Right atrium auricular region (tissue), 2 donors: ENCODE results near the gene LANCL3. TPM values are rescaled to one million over a fixed set of nuclear protein-coding genes. Genes with fewer than 3 reads are reported as not detected.

Source experiments
- DNase-seq: peaks from one replicate; pipeline ENCODE4 v3.0.0-alpha.2; 2019; ENCODE audit warnings: low spot score
- H3K27ac ChIP-seq, 2 donors: fragments of 200-600 bp; sonication (generic); 1 replicate in 1 of 2; 2 replicates in 1 of 2; pipeline ENCODE4 v1.5.1; 2016 to 2019
- H3K27me3 ChIP-seq, 2 donors: fragments of 200-600 bp; sonication (generic); one replicate each; pipeline versions ENCODE4 v1.5.1 to v1.6.0; 2017 to 2019
- H3K36me3 ChIP-seq: fragments of 200-600 bp; sonication (generic); one replicate; pipeline ENCODE4 v1.5.1; 2016
- H3K4me1 ChIP-seq, 2 donors: fragments of 200-600 bp; sonication (generic); one replicate each; pipeline versions ENCODE4 v1.5.1 to v1.6.0; 2017 to 2019
- H3K4me3 ChIP-seq, 2 donors: fragments of 200-600 bp; sonication (generic); 1 replicate in 1 of 2; 2 replicates in 1 of 2; pipeline ENCODE4 v1.5.1; 2017 to 2019; ENCODE audit warnings: mild to moderate bottlenecking in 1 of 2, moderate library complexity in 1 of 2
- H3K9me3 ChIP-seq, 2 donors: fragments of 200-600 bp; sonication (generic); one replicate each; pipeline ENCODE4 v1.5.1; 2019
- CTCF ChIP-seq, 2 donors: fragments of 200-600 bp; sonication (generic); IDR thresholded peaks; one replicate each; pipeline ENCODE4 v1.5.1; 2019; ENCODE audit warnings: antibody characterized with exemption in 2 of 2
- total RNA-seq, 2 donors: library from RNA; depleted of rRNA; stranded (reverse); fragments of >200 nt; gene quantifications; one replicate each; pipeline ENCODE4 v1.1.0, GENCODE V29; 2016

LANCL3 gene
- total RNA-seq, 2 donors from 2014 or later, result 0.07 to 0.08 TPM

DNA sequence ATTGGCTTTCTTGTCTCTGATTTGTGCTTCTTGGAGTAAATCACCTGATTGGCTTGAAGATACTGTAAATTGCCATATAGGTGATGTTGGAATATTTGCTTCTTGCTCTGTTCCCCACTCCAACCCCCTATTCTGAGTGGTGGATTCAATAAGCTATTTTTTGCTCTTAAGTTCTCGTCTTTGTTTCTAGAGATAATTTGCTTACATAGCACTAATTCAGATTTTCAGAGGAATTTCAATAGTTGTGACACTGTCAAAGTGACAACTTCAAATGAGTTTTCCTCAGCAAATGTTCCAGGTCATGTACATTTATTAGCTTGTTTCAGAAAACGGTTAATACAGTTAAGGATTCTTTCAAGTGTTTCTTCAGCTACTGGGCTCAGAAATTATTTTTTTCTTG, 18.6 kb downstream of the LANCL3 start:
- no peak overlapping the region for H3K27ac ChIP-seq
- peaks cover 0 to 4% of the 10 kb centered on the region in 2 donors for H3K9me3 ChIP-seq
- no peaks in the 10 kb centered on the region for H3K36me3 ChIP-seq
- H3K4me1 ChIP-seq, result no peaks in the 10 kb centered on the region
- no peaks in the 10 kb centered on the region for H3K27me3 ChIP-seq
- no peak overlapping the region for H3K4me3 ChIP-seq
- no peak for DNase-seq
- TF ChIP-seq CTCF (IDR thresholded peaks at IDR 0.05), result no peak

GRCh38 chrX:37594755-37595382, 23.4 kb downstream of the LANCL3 start:
- Histone ChIP-seq H3K4me1 (no peaks in the 10 kb centered on the region), H3K36me3 (no peaks in the 10 kb centered on the region), H3K4me3 (no peak overlapping the region), H3K9me3 (no peaks in the 10 kb centered on the region), H3K27me3 (no peaks in the 10 kb centered on the region), H3K27ac (no peak overlapping the region)
- no peak for TF ChIP-seq CTCF (IDR thresholded peaks at IDR 0.05)
- no peak for DNase-seq

- Histone ChIP-seq H3K27me3 (no peaks in the 10 kb centered on the region), H3K9me3 (no peaks in the 10 kb centered on the region), H3K4me3 (no peak overlapping the region), H3K4me1 (no peaks in the 10 kb centered on the region), H3K36me3 (no peaks in the 10 kb centered on the region), H3K27ac (no peak overlapping the region)
- TF ChIP-seq CTCF (IDR thresholded peaks at IDR 0.05), result no peak
- no peak for DNase-seq
Observed at GRCh38 chrX:37599729-37600128, 28.3 kb downstream of the LANCL3 start.

DNA sequence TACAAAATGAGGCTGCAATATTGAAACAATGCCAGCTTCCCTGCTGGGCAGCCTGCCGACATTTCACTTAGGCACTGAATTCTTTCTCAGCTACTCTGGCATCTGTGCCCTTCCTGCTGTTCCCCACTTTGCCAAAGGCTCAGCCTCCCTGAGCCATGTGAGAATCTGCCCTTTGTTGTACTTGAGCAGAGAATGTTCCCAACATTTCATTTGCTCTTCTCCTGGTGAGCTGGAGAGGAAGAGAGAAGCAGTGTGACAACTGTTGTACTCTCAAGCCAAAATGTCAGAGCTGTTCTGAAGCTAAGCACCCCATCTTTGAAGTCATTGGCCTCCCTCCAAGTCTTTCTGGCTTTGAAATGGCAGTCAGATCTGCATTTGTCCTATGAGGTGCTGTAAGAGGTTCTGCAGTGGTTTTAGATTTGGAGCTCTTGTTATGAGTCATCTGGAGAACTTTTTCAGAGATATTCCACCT, 32.5 kb downstream of the LANCL3 start:
- H3K4me3 ChIP-seq, result no peak overlapping the region
- H3K9me3 ChIP-seq, result no peaks in the 10 kb centered on the region
- DNase-seq, result no peak
- no peak for TF ChIP-seq CTCF (IDR thresholded peaks at IDR 0.05)
- H3K27ac ChIP-seq, result no peak overlapping the region
- H3K4me1 ChIP-seq, result no peaks in the 10 kb centered on the region
- no peaks in the 10 kb centered on the region for H3K36me3 ChIP-seq
- no peaks in the 10 kb centered on the region for H3K27me3 ChIP-seq

DNA sequence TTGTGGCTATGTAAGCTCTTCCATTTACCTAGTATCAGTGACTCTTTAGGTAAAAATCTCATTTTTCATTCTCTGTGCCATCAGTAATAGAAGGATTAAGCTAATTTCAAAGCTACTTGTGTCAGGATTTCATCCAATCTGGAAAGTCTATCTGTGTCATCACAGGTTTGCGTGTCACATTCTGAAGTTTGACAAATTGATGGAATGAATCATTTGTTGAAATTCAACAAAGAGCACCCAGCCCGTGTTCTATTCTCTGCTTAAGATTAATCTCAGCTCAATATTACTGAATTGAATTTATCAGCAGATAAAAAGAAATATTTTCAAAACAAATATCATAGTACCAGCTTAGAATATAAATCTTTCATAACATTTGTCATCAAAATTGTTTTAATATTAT, 35.8 kb downstream of the LANCL3 start:
- no peak for TF ChIP-seq CTCF (IDR thresholded peaks at IDR 0.05)
- DNase-seq, result no peak
- no peaks in the 10 kb centered on the region for H3K27me3 ChIP-seq
- no peaks in the 10 kb centered on the region for H3K36me3 ChIP-seq
- H3K4me1 ChIP-seq, result no peaks in the 10 kb centered on the region
- H3K27ac ChIP-seq, result no peak overlapping the region
- no peak overlapping the region for H3K4me3 ChIP-seq
- no peaks in the 10 kb centered on the region for H3K9me3 ChIP-seq

DNA sequence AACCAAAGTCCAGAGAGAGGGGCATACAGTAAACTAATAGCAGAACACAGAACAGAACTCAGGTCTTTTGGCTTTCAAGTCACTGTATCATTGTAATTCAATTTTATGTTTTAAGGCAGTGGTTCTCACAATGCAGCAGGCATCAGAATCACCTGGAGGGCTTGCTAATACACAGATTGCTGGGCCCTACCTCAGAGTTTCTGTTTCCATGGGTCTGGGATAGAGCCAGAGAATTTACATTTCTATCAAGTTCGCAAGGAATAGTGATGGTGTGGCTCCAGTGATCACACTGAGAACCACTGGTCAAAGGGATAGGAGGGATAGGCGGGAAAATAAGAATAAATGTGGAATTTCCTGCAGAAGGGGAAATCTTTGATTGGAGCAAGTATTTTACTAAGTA, 36.7 kb downstream of the LANCL3 start:
- Histone ChIP-seq H3K36me3 (no peaks in the 10 kb centered on the region), H3K4me3 (no peak overlapping the region), H3K9me3 (no peaks in the 10 kb centered on the region), H3K27me3 (no peaks in the 10 kb centered on the region), H3K4me1 (no peaks in the 10 kb centered on the region), H3K27ac (no peak overlapping the region)
- no peak for DNase-seq
- TF ChIP-seq CTCF (IDR thresholded peaks at IDR 0.05), result no peak
